ENCODE measurements around the gene VCL. TPM values are rescaled to one million over a fixed set of nuclear protein-coding genes. Genes with fewer than 3 reads are reported as not detected.

Gene VCL
- total and polyA plus RNA-seq, 9 of the 15 experiments (the other 6 are each of a cell fraction or from before 2014, with no cell fraction given) = 29.8 to 186 (median 76.4) TPM

DNA sequence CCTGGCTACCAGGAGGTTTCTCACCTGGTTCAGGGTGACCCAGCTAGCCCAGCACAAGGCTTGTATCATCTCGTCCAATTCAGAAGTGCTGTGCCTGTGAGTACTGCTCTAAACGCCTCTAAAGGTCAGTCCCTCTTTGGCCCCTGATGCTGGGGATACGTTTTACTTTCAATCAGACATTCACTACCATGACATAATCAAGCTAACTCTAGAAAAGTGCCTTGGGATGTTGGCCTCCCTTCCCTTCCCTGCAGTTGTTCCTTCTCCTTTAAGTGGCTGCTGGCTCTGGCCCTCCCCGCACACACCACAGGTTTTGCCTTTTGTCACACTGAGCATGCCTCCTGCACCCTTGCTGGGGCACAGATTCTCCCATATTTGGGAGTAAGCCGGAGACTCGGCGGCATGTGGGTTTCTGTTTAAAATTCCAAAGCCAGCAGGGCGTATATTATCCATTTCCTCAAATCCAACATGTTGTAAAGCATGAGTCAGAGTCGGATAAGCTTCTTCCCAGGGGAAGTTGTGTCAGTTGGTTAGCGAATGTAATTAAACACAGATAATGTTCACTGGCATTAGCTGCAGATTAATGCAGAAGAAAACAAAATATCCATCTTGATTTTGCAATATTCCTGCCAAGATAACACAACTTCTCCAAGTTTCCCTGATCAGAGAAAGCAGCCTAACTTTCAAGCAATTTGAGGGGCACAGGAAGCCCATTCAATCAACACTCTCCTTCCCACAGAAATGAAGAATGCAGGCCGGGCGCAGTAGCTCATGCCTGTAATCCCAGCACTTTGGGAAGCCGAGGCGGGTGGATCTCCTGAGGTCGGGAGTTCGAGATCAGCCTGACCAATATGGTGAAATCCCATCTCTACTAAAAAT, 31.8 kb upstream of the VCL start (continued):
- TF ChIP-seq, protein P1, sequence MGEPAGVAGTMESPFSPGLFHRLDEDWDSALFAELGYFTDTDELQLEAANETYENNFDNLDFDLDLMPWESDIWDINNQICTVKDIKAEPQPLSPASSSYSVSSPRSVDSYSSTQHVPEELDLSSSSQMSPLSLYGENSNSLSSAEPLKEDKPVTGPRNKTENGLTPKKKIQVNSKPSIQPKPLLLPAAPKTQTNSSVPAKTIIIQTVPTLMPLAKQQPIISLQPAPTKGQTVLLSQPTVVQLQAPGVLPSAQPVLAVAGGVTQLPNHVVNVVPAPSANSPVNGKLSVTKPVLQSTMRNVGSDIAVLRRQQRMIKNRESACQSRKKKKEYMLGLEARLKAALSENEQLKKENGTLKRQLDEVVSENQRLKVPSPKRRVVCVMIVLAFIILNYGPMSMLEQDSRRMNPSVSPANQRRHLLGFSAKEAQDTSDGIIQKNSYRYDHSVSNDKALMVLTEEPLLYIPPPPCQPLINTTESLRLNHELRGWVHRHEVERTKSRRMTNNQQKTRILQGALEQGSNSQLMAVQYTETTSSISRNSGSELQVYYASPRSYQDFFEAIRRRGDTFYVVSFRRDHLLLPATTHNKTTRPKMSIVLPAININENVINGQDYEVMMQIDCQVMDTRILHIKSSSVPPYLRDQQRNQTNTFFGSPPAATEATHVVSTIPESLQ (CRISPR knock-in tag; IDR thresholded peaks at IDR 0.05) = no peak
- 0 out of 2 replicates have a peak, but pooled peaks have one; percentile 13 for TF ChIP-seq LEF1 (IDR thresholded peaks at IDR 0.05)
- no peak for TF ChIP-seq RFX7 (CRISPR knock-in tag; IDR thresholded peaks at IDR 0.05)
- TF ChIP-seq ZBTB1 (CRISPR knock-in tag; IDR thresholded peaks at IDR 0.05; ENCODE audit: borderline replicate concordance, low read depth) = no peak
- TF ChIP-seq ZNF23 (CRISPR knock-in tag; IDR thresholded peaks at IDR 0.05) = no peak
- TF ChIP-seq, protein P2, sequence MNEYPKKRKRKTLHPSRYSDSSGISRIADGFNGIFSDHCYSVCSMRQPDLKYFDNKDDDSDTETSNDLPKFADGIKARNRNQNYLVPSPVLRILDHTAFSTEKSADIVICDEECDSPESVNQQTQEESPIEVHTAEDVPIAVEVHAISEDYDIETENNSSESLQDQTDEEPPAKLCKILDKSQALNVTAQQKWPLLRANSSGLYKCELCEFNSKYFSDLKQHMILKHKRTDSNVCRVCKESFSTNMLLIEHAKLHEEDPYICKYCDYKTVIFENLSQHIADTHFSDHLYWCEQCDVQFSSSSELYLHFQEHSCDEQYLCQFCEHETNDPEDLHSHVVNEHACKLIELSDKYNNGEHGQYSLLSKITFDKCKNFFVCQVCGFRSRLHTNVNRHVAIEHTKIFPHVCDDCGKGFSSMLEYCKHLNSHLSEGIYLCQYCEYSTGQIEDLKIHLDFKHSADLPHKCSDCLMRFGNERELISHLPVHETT (CRISPR knock-in tag; conservative IDR thresholded peaks at IDR 0.05 in 1 of 2, IDR thresholded peaks at IDR 0.05 in 1 of 2) = no peak
- no peak for TF ChIP-seq ZNF12 (CRISPR knock-in tag; IDR thresholded peaks at IDR 0.05)
- TF ChIP-seq, protein P3, sequence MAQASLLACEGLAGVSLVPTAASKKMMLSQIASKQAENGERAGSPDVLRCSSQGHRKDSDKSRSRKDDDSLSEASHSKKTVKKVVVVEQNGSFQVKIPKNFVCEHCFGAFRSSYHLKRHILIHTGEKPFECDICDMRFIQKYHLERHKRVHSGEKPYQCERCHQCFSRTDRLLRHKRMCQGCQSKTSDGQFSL (CRISPR knock-in tag; IDR thresholded peaks at IDR 0.05) = no peak
- TF ChIP-seq, protein P3 (tag; IDR thresholded peaks at IDR 0.05) = no peak
- TF ChIP-seq, protein P4, sequence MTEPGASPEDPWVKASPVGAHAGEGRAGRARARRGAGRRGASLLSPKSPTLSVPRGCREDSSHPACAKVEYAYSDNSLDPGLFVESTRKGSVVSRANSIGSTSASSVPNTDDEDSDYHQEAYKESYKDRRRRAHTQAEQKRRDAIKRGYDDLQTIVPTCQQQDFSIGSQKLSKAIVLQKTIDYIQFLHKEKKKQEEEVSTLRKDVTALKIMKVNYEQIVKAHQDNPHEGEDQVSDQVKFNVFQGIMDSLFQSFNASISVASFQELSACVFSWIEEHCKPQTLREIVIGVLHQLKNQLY (CRISPR knock-in tag; conservative IDR thresholded peaks at IDR 0.05) = no peak
- TF ChIP-seq ZFP1 (CRISPR knock-in tag; IDR thresholded peaks at IDR 0.05) = no peak
- TF ChIP-seq ZNF79 (CRISPR knock-in tag; IDR thresholded peaks at IDR 0.05; ENCODE audit: low read depth) = no peak
- TF ChIP-seq ETS2 (tag; IDR thresholded peaks at IDR 0.05; ENCODE audit: borderline replicate concordance, poor library complexity, severe bottlenecking) = no peak
- TF ChIP-seq U2AF1 (optimal IDR thresholded peaks at IDR 0.05; ENCODE audit: low read depth, low read length) = no peak
- TF ChIP-seq DNMT1 (IDR thresholded peaks at IDR 0.05) = no peak
- TF ChIP-seq ZFP30 (CRISPR knock-in tag; IDR thresholded peaks at IDR 0.05; ENCODE audit: borderline replicate concordance) = no peak
- no peak for TF ChIP-seq CREB1 (IDR thresholded peaks at IDR 0.05)
- no peak for TF ChIP-seq CREB1 (CRISPR knock-in tag; IDR thresholded peaks at IDR 0.05)
- TF ChIP-seq, protein P5, sequence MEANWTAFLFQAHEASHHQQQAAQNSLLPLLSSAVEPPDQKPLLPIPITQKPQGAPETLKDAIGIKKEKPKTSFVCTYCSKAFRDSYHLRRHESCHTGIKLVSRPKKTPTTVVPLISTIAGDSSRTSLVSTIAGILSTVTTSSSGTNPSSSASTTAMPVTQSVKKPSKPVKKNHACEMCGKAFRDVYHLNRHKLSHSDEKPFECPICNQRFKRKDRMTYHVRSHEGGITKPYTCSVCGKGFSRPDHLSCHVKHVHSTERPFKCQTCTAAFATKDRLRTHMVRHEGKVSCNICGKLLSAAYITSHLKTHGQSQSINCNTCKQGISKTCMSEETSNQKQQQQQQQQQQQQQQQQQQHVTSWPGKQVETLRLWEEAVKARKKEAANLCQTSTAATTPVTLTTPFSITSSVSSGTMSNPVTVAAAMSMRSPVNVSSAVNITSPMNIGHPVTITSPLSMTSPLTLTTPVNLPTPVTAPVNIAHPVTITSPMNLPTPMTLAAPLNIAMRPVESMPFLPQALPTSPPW (CRISPR knock-in tag; IDR thresholded peaks at IDR 0.05) = peak; percentile 64

Data from K562 (cell line).